Measurements from ENCODE around the gene GGT5. TPM values are rescaled to one million over a fixed set of nuclear protein-coding genes. Genes with fewer than 3 reads are reported as not detected.
A peak's percentile ranks its signal among the peaks of the same experiment; 100 is the strongest.

GGT5 gene
- total RNA-seq, 1 donor: 4.4 TPM

- H3K4me3 ChIP-seq (ENCODE audit: low read depth, low read length): no peak overlapping the region
- peak; percentile 17 for TF ChIP-seq CTCF (IDR thresholded peaks at IDR 0.05; ENCODE audit: insufficient read depth, low read length)
- DNase-seq (ENCODE audit: low read depth): no peak
These were observed 62.6 kb downstream of the GGT5 start for GRCh38 chr22:24181996-24182899.

GRCh38 chr22:24181088-24181995 lies 63.5 kb downstream of the GGT5 start, which contains the start of gene SUSD2:
TSS of gene SUSD2 (plus strand) at chr22:24181487. CDS start at chr22:24181520, 33 bp downstream.
- H3K4me3 ChIP-seq (ENCODE audit: low read depth, low read length): no peak within 1 kb of the TSS
- TF ChIP-seq CTCF (IDR thresholded peaks at IDR 0.05; ENCODE audit: insufficient read depth, low read length): no peak
- DNase-seq (ENCODE audit: low read depth): no peak

- no peak overlapping the region for H3K4me3 ChIP-seq (ENCODE audit: low read depth, low read length)
- no peak for TF ChIP-seq CTCF (IDR thresholded peaks at IDR 0.05; ENCODE audit: insufficient read depth, low read length)
- DNase-seq (ENCODE audit: low read depth): no peak
These were observed 64.4 kb downstream of the GGT5 start for GRCh38 chr22:24180316-24181087.

GRCh38 chr22:24179478-24180210 lies 65.2 kb downstream of the GGT5 start:
- TF ChIP-seq CTCF (IDR thresholded peaks at IDR 0.05; ENCODE audit: insufficient read depth, low read length): no peak
- no peak for DNase-seq (ENCODE audit: low read depth)
- H3K4me3 ChIP-seq (ENCODE audit: low read depth, low read length): no peak overlapping the region

- peak; percentile 29 for TF ChIP-seq CTCF (IDR thresholded peaks at IDR 0.05; ENCODE audit: insufficient read depth, low read length)
- H3K4me3 ChIP-seq (ENCODE audit: low read depth, low read length): no peak overlapping the region
- no peak for DNase-seq (ENCODE audit: low read depth)
These were observed 66.1 kb downstream of the GGT5 start for GRCh38 chr22:24178502-24179440.
